Suprapubic skin (tissue), 4 donors: ENCODE results near the gene DST.

ENCODE experiments used
- CTCF ChIP-seq, 2 donors: fragments of 200-600 bp in 1 of 2; fragments of 450-650 bp in 1 of 2; sonication (generic) in 1 of 2; IDR thresholded peaks; one replicate each; pipeline ENCODE4 v1.5.1; 2016 to 2019; ENCODE audit warnings: antibody characterized with exemption in 2 of 2, mild to moderate bottlenecking in 1 of 2, moderate library complexity in 1 of 2
- POLR2A ChIP-seq, 2 donors: fragments of 450-650 bp; IDR thresholded peaks; one replicate each; pipeline ENCODE4 v1.6.1; 2017; ENCODE audit warnings: antibody characterized with exemption in 2 of 2, mild to moderate bottlenecking in 2 of 2, moderate library complexity in 2 of 2
- POLR2AphosphoS5 ChIP-seq, 3 donors: sonication (generic); formaldehyde crosslinking; IDR thresholded peaks; one replicate each; pipeline ENCODE4 v1.6.1; 2017; ENCODE audit warnings: antibody characterized with exemption in 3 of 3

- TF ChIP-seq CTCF (IDR thresholded peaks at IDR 0.05), result no peak
- TF ChIP-seq POLR2A (IDR thresholded peaks at IDR 0.05), result no peak
- TF ChIP-seq POLR2AphosphoS5 (IDR thresholded peaks at IDR 0.05), result no peak
Observed at GRCh38 chr6:56488281-56488680, 154.4 kb downstream of the DST start.
